Adrenal gland (tissue), 12 donors: ENCODE data around the gene PDE7B. TPM values are rescaled to one million over a fixed set of nuclear protein-coding genes. Genes with fewer than 3 reads are reported as not detected.

Source experiments
- DNase-seq, 7 donors: peaks; one replicate each; pipeline ENCODE4 v3.0.0-alpha.2; 2019 to 2020
- H3K27ac ChIP-seq, 5 donors: fragments of 200-600 bp; sonication (generic) in 4 of 5; 1 replicate in 3 of 5; 2 replicates in 2 of 5; pipeline versions ENCODE4 v1.5.1 to v1.8.0; 2016 to 2020; ENCODE audit warnings: mild to moderate bottlenecking in 1 of 5
- H3K27me3 ChIP-seq: fragments of 200-600 bp; 2 replicates; pipeline ENCODE4 v1.8.0; 2021
- H3K36me3 ChIP-seq, 2 donors: fragments of 200-600 bp; replicated peaks in 1 of 2; 1 replicate in 1 of 2; 2 replicates in 1 of 2; pipeline versions ENCODE4 v1.5.1 to v1.8.0; 2018 to 2022
- H3K4me1 ChIP-seq, 2 donors: fragments of 200-600 bp; replicated peaks in 1 of 2; 1 replicate in 1 of 2; 2 replicates in 1 of 2; pipeline versions ENCODE4 v1.5.1 to v1.8.0; 2018 to 2021
- H3K4me3 ChIP-seq, 4 donors: fragments of 200-600 bp; sonication (generic) in 3 of 4; one replicate each; pipeline ENCODE4 v1.5.1; 2016 to 2018
- H3K9me3 ChIP-seq, 3 donors: fragments of 200-600 bp; sonication (generic) in 1 of 3; replicated peaks in 1 of 3; 1 replicate in 2 of 3; 2 replicates in 1 of 3; pipeline versions ENCODE4 v1.5.1 to v1.8.0; 2016 to 2021
- POLR2A ChIP-seq, 2 donors: fragments of 450-650 bp; IDR thresholded peaks; one replicate each; pipeline ENCODE4 v1.6.1; 2017; ENCODE audit warnings: antibody characterized with exemption in 2 of 2, mild to moderate bottlenecking in 2 of 2, moderate library complexity in 1 of 2
- WGBS, 4 donors: extraction: QIAGEN DNeasy Blood & Tissue Kit in 2 of 4; methylation state at CpG; one replicate each; pipeline versions ENCODE4 v1.1.5 to v1.1.7; 2013 to 2017; 5-methylcytosine and 5-hydroxymethylcytosine counted together
- intact Hi-C, 2 donors: fragments of 100-400 bp; cut with DNase I; formaldehyde crosslinking; loops; one replicate each; pipeline versions ENCODE4 v1.14.1 to v1.15.0; 2022 to 2023
- polyA plus RNA-seq, 3 donors: library from polyadenylated mRNA; stranded (reverse); fragments of 200-250 nt in 2 of 3; fragments of 350-450 nt in 1 of 3; fragmentation: Illumina TruSeq in 1 of 3; extraction: RNeasy Lipid Tissue Mini Kit (QIAGEN cat#74804) in 1 of 3; gene quantifications; one replicate each; pipeline ENCODE4 v1.2.3, GENCODE V29; 2013 to 2014
- total RNA-seq, 9 donors: library from RNA; depleted of rRNA in 4 of 9; stranded (reverse); fragments of >200 nt in 4 of 9; fragments of 120-200 nt in 1 of 9; fragmentation: NEBNext Ultra II Directional in 1 of 9; extraction: Animal tissue kit (Norgen Biotek cat#: 25700) in 1 of 9; gene quantifications; one replicate each; pipeline versions ENCODE4 v1.1.0 to v1.2.4, GENCODE V29; 2013 to 2023
- TF ChIP-seq, protein P1 (sequence below), 6 experiments: fragments of 450-650 bp in 4 of 6; fragments of 200-600 bp in 2 of 6; sonication (generic) in 1 of 6; IDR thresholded peaks; 1 replicate in 5 of 6; 2 replicates in 1 of 6; pipeline versions ENCODE4 v1.5.1 to v1.8.0; 2016 to 2021; ENCODE audit warnings: antibody characterized with exemption in 6 of 6, mild to moderate bottlenecking in 2 of 6, moderate library complexity in 1 of 6
- donor health status: healthy with polysubstance abuse.
- donor health status: Bipolar disorder and iron deficiency.
- donor health status: DM: yes; HTN: yes; CAD: no.
- donor health status: DM: no; HTN: no; CAD: no.
- donor health status: DM: no; HTN: no; CAD: no.
- donor health status: DM: yes; HTN: yes; CAD: no.

The PDE7B gene
- total and polyA plus RNA-seq, 12 donors = 1.3 to 11.5 (median 5.2) TPM

DNA sequence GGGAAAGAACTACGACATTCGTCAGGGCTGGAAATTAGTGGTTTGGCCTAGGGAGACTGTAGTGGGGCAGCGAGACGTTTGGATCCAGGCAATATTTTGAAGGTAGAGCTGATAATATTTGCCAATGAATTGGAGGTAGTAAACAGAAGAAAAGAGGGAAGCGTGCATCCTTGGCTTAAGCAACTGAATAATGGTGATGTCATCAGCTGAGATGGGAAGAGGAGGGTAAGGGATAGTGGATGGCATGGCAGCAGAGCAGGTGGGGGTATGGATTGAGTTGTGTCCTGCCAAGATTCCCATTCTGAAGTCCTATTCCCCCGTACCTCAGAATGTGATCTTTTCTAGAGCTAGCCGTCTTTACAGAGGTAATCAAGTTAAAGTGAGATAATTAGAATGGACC lies 119.2 kb downstream of the PDE7B start:
- DNase-seq = no peak
- Histone ChIP-seq H3K27me3 (no peaks in the 10 kb centered on the region), H3K9me3 (no peaks in the 10 kb centered on the region), H3K4me1 (no peaks in the 10 kb centered on the region), H3K27ac (no peak overlapping the region), H3K36me3 (no peaks in the 10 kb centered on the region), H3K4me3 (no peak overlapping the region)
- no peak for TF ChIP-seq POLR2A (IDR thresholded peaks at IDR 0.05)
- TF ChIP-seq, protein P1, sequence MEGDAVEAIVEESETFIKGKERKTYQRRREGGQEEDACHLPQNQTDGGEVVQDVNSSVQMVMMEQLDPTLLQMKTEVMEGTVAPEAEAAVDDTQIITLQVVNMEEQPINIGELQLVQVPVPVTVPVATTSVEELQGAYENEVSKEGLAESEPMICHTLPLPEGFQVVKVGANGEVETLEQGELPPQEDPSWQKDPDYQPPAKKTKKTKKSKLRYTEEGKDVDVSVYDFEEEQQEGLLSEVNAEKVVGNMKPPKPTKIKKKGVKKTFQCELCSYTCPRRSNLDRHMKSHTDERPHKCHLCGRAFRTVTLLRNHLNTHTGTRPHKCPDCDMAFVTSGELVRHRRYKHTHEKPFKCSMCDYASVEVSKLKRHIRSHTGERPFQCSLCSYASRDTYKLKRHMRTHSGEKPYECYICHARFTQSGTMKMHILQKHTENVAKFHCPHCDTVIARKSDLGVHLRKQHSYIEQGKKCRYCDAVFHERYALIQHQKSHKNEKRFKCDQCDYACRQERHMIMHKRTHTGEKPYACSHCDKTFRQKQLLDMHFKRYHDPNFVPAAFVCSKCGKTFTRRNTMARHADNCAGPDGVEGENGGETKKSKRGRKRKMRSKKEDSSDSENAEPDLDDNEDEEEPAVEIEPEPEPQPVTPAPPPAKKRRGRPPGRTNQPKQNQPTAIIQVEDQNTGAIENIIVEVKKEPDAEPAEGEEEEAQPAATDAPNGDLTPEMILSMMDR (IDR thresholded peaks at IDR 0.05) = no peak
- intact Hi-C loops = no loop called here
- WGBS, 4 donors = 89 to 94% (median 94%) methylated on average over 7 of the region's 7 CpGs

DNA sequence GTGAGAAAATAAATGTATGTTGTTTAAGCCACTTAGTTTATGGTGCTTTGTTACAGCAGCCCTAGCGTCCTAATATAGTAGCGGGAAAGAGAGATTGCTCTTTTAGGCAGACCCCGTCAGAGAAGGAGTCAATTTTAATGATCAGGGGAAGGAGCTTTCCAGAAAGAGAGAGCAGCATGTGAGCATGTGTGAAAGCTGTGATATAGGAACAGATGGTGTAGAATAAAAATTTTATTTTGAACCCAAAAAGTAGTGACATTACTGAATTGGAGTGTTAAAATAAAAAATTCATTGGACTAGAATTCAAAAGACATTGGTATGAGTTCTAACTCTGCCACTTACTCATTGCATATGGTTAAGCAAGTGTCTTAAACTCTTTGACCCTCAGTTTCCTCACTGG lies 119.8 kb downstream of the PDE7B start:
- Histone ChIP-seq H3K27ac (no peak overlapping the region), H3K4me3 (no peak overlapping the region), H3K4me1 (no peaks in the 10 kb centered on the region), H3K9me3 (no peaks in the 10 kb centered on the region), H3K36me3 (no peaks in the 10 kb centered on the region), H3K27me3 (no peaks in the 10 kb centered on the region)
- no peak for DNase-seq
- no peak for TF ChIP-seq POLR2A (IDR thresholded peaks at IDR 0.05)
- TF ChIP-seq, protein P1 (IDR thresholded peaks at IDR 0.05) = no peak
- 92 to 94% (median 93%) methylated on average over 3 of the region's 3 CpGs for WGBS, 4 donors
- intact Hi-C loops = no loop called here

DNA sequence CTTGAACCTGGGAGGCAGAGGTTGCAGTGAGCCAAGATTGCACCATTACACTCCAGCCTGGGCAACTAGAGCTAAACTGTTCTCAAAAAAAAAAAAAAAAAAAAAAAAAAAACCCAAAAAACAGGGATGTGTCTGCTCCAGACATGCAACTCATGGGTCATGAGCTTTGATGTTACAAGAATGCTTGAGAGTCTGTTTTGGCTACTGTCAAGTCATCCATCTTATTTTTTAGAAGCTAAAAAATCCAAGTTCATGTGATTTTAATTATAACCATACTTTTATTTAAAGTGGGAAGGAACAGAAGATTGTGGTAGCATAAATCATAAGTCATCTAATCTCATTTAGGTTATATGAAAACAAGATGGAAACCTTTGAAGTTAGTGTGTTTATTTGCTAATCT lies 120.6 kb downstream of the PDE7B start:
- no peaks in the 10 kb centered on the region for H3K36me3 ChIP-seq
- no peaks in the 10 kb centered on the region for H3K27me3 ChIP-seq
- TF ChIP-seq, protein P1 (IDR thresholded peaks at IDR 0.05) = no peak
- no peak for TF ChIP-seq POLR2A (IDR thresholded peaks at IDR 0.05)
- intact Hi-C loops = no loop called here
- no peak overlapping the region for H3K4me3 ChIP-seq
- no peak for DNase-seq
- H3K27ac ChIP-seq = no peak overlapping the region
- H3K9me3 ChIP-seq = no peaks in the 10 kb centered on the region
- no peaks in the 10 kb centered on the region for H3K4me1 ChIP-seq

DNA sequence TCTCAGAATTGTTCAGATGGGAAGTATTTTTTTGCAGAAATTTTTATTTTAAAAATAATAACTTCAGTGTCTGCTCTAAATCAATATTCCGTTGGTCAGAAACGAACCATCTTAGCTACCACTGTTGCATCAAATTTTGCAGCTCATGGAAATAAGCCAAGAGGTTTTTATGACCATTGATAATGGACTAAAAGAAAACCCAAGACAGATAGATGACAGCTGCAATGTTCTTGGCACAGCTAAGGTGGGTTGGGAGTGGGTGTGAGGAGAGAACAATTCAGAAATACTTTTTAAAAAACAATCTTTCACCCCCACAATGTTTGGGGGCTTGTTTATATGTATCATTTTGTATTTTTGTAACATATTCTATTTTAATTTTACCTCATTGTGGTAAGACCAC lies 121.1 kb downstream of the PDE7B start:
- Histone ChIP-seq H3K27me3 (no peaks in the 10 kb centered on the region), H3K4me3 (no peak overlapping the region), H3K4me1 (no peaks in the 10 kb centered on the region), H3K27ac (no peak overlapping the region), H3K36me3 (no peaks in the 10 kb centered on the region), H3K9me3 (no peaks in the 10 kb centered on the region)
- intact Hi-C loops = no loop called here
- 65 to 85% (median 71%) methylated on average over 2 of the region's 2 CpGs for WGBS, 4 donors
- no peak for DNase-seq
- TF ChIP-seq, protein P1 (IDR thresholded peaks at IDR 0.05) = no peak
- TF ChIP-seq POLR2A (IDR thresholded peaks at IDR 0.05) = no peak
